Neural cell (in vitro differentiated cells): ENCODE measurements around the gene TSEN54. TPM values are rescaled to one million over a fixed set of nuclear protein-coding genes. Genes with fewer than 3 reads are reported as not detected.

Experiments
- H2AFZ ChIP-seq: fragments of 200-600, 300-800 bp; sonication (generic), shearing (Covaris generic); 2 replicates; pipeline ENCODE4 v1.6.0; 2014; ENCODE audit warnings: low read depth, mild to moderate bottlenecking, antibody characterized with exemption, low read length, moderate library complexity
- H3F3A ChIP-seq: fragments of 200-600 bp; shearing (Covaris generic); 2 replicates; pipeline ENCODE4 v1.6.1; 2016; ENCODE audit warnings: mild to moderate bottlenecking, moderate library complexity, mixed read lengths, antibody characterized with exemption, low read length; ENCODE audit not compliant: insufficient read depth, poor library complexity, severe bottlenecking
- H3K27ac ChIP-seq: fragments of 200-600, 300-800 bp; sonication (generic), shearing (Covaris generic); 2 replicates; pipeline ENCODE4 v1.5.1; 2014; ENCODE audit warnings: mild to moderate bottlenecking, low read length, moderate library complexity
- H3K27me3 ChIP-seq: fragments of 300-800, 200-600 bp; sonication (generic), shearing (Covaris generic); 2 replicates; pipeline ENCODE4 v1.6.0; 2014; ENCODE audit warnings: mild to moderate bottlenecking, low read depth, low read length, moderate library complexity; ENCODE audit not compliant: insufficient read depth
- H3K36me3 ChIP-seq: fragments of 300-800, 200-600 bp; sonication (generic), shearing (Covaris generic); 2 replicates; pipeline ENCODE4 v1.5.1; 2014; ENCODE audit warnings: mild to moderate bottlenecking, antibody characterized with exemption, low read length, moderate library complexity; ENCODE audit not compliant: insufficient read depth
- H3K4me2 ChIP-seq: fragments of 300-800, 200-600 bp; sonication (generic), shearing (Covaris generic); 2 replicates; pipeline ENCODE4 v1.6.0; 2014; ENCODE audit warnings: mild to moderate bottlenecking, low read length
- H3K4me3 ChIP-seq: fragments of 300-800, 200-600 bp; sonication (generic), shearing (Covaris generic); 2 replicates; pipeline ENCODE4 v1.5.1; 2014; ENCODE audit warnings: mild to moderate bottlenecking, low read length, moderate library complexity
- H3K79me2 ChIP-seq: fragments of 200-600 bp; shearing (Covaris generic); replicated peaks from 2 replicates; pipeline ENCODE4 v1.6.0; 2014; ENCODE audit warnings: mild to moderate bottlenecking, low read length, moderate library complexity; ENCODE audit not compliant: insufficient read depth
- H3K9ac ChIP-seq: fragments of 300-800, 200-600 bp; sonication (generic), shearing (Covaris generic); 2 replicates; pipeline ENCODE4 v1.6.1; 2016; ENCODE audit warnings: mild to moderate bottlenecking, low read length, mixed read lengths
- H3K9me2 ChIP-seq: fragments of 200-600 bp; shearing (Covaris generic); 2 replicates; pipeline ENCODE4 v1.6.1; 2016; ENCODE audit warnings: mild to moderate bottlenecking, low read length, mixed read lengths; ENCODE audit not compliant: insufficient read depth
- H3K9me3 ChIP-seq: fragments of 200-600, 300-800 bp; sonication (generic), shearing (Covaris generic); 2 replicates; pipeline ENCODE4 v1.6.1; 2016; ENCODE audit warnings: mild to moderate bottlenecking, mixed run types, low read length, moderate library complexity, mixed read lengths
- H4K20me1 ChIP-seq: fragments of 200-600 bp; shearing (Covaris generic); 2 replicates; pipeline ENCODE4 v1.6.1; 2016; ENCODE audit warnings: mild to moderate bottlenecking, mixed run types; ENCODE audit not compliant: insufficient read depth
- CTCF ChIP-seq: fragments of 450-650 bp; IDR thresholded peaks from 2 replicates; pipeline ENCODE4 v1.5.1; 2014; ENCODE audit warnings: antibody characterized with exemption, mild to moderate bottlenecking, moderate library complexity; ENCODE audit not compliant: poor library complexity, severe bottlenecking
- EP300 ChIP-seq: fragments of 450-650 bp; conservative IDR thresholded peaks from 2 replicates; pipeline ENCODE4 v1.6.1; 2014; ENCODE audit warnings: antibody characterized with exemption, mild to moderate bottlenecking, moderate library complexity; ENCODE audit not compliant: poor library complexity, severe bottlenecking
- EZH2 ChIP-seq: fragments of 200-600, 300-800 bp; shearing (Covaris generic), sonication (generic); IDR thresholded peaks from 2 replicates; pipeline ENCODE4 v1.6.1; 2014; ENCODE audit warnings: antibody characterized with exemption, low read length, borderline replicate concordance, mild to moderate bottlenecking; ENCODE audit not compliant: insufficient read depth, poor library complexity, severe bottlenecking
- MXI1 ChIP-seq: fragments of 450-650 bp; conservative IDR thresholded peaks from 2 replicates; pipeline ENCODE4 v1.6.1; 2014; ENCODE audit warnings: antibody characterized with exemption, mild to moderate bottlenecking; ENCODE audit not compliant: poor library complexity, severe bottlenecking
- POLR2AphosphoS5 ChIP-seq: IDR thresholded peaks from 2 replicates; pipeline ENCODE4 v1.6.1; 2012
- RAD21 ChIP-seq: fragments of 450-650 bp; conservative IDR thresholded peaks from 2 replicates; pipeline ENCODE4 v1.6.1; 2014; ENCODE audit warnings: antibody characterized with exemption, mild to moderate bottlenecking, moderate library complexity
- REST ChIP-seq: IDR thresholded peaks from 2 replicates; pipeline ENCODE4 v1.6.1; 2012; ENCODE audit warnings: borderline replicate concordance
- SMC3 ChIP-seq: fragments of 450-650 bp; conservative IDR thresholded peaks from 2 replicates; pipeline ENCODE4 v1.6.1; 2014; ENCODE audit warnings: antibody characterized with exemption, mild to moderate bottlenecking, moderate library complexity; ENCODE audit not compliant: poor library complexity
- TAF1 ChIP-seq: IDR thresholded peaks from 2 replicates; pipeline ENCODE4 v1.6.1; 2012; ENCODE audit warnings: low read depth
- polyA plus RNA-seq: library from polyadenylated mRNA; depleted of rRNA; stranded (reverse); fragments of >200 nt; gene quantifications from 2 replicates; pipeline ENCODE4 v1.2.3, GENCODE V29; 2014

TSEN54 gene
- polyA plus RNA-seq, 1 donor from 2014 or later, result 32.2 TPM

- Histone ChIP-seq H2AFZ (no peak overlapping the region), H3K9ac (peak overlapping the region; percentile 66), H3K9me3 (no peaks in the 10 kb centered on the region), H4K20me1 (no peaks in the 10 kb centered on the region), H3K36me3 (no peaks in the 10 kb centered on the region), H3K4me3 (peak overlapping the region; percentile 95), H3K27ac (peak overlapping the region; percentile 34), H3K79me2 (peaks cover 17% of the 10 kb centered on the region), H3K4me2 (peak overlapping the region; percentile 89), H3K27me3 (no peaks in the 10 kb centered on the region), H3F3A (no peaks in the 10 kb centered on the region), H3K9me2 (no peaks in the 10 kb centered on the region)
- TF ChIP-seq SMC3 (no peak), REST (no peak), MXI1 (peak; percentile 78), TAF1 (no peak)
Observed at GRCh38 chr17:75516619-75517296, 430 bp downstream of the TSEN54 start.

- H3K9me3 ChIP-seq, result no peaks in the 10 kb centered on the region
- peak overlapping the region; percentile 89 for H3K4me2 ChIP-seq
- H4K20me1 ChIP-seq, result no peaks in the 10 kb centered on the region
- peak overlapping the region; percentile 95 for H3K4me3 ChIP-seq
- no peaks in the 10 kb centered on the region for H3K9me2 ChIP-seq
- H3F3A ChIP-seq, result no peaks in the 10 kb centered on the region
- peaks cover 17% of the 10 kb centered on the region for H3K79me2 ChIP-seq
- TF ChIP-seq MXI1 (no peak), POLR2AphosphoS5 (no peak), SMC3 (no peak)
- peak overlapping the region; percentile 66 for H3K9ac ChIP-seq
- H3K36me3 ChIP-seq, result no peaks in the 10 kb centered on the region
- H3K27me3 ChIP-seq, result no peaks in the 10 kb centered on the region
- H2AFZ ChIP-seq, result no peak overlapping the region
- no peak overlapping the region for H3K27ac ChIP-seq
Observed at GRCh38 chr17:75517297-75517865, 1.1 kb downstream of the TSEN54 start.

- no peaks in the 10 kb centered on the region for H3F3A ChIP-seq
- H3K9me3 ChIP-seq, result no peaks in the 10 kb centered on the region
- H3K79me2 ChIP-seq, result peaks cover 13% of the 10 kb centered on the region
- no peak overlapping the region for H3K4me2 ChIP-seq
- no peaks in the 10 kb centered on the region for H4K20me1 ChIP-seq
- no peak overlapping the region for H2AFZ ChIP-seq
- no peaks in the 10 kb centered on the region for H3K9me2 ChIP-seq
- no peaks in the 10 kb centered on the region for H3K36me3 ChIP-seq
- no peak overlapping the region for H3K9ac ChIP-seq
- H3K4me3 ChIP-seq, result peak overlapping the region; percentile 95
- TF ChIP-seq EZH2 (no peak), POLR2AphosphoS5 (no peak), RAD21 (no peak), MXI1 (no peak), CTCF (no peak), SMC3 (no peak), REST (no peak), TAF1 (no peak), EP300 (no peak)
- H3K27ac ChIP-seq, result no peak overlapping the region
- H3K27me3 ChIP-seq, result no peaks in the 10 kb centered on the region
Observed at GRCh38 chr17:75518201-75518600, 1.9 kb downstream of the TSEN54 start.
